NOMO-1 treated with DMSO at 0.1 percent for 48 hours (cell line): ENCODE measurements around the gene FEN1.
A peak's percentile ranks its signal among the peaks of the same experiment; 100 is the strongest.

ENCODE experiments used
- DNase-seq: peaks from one replicate; lab custom pipeline; 2025; ENCODE audit not compliant: unreplicated experiment; lab: John Stamatoyannopoulos, UW

The FEN1 gene

DNA sequence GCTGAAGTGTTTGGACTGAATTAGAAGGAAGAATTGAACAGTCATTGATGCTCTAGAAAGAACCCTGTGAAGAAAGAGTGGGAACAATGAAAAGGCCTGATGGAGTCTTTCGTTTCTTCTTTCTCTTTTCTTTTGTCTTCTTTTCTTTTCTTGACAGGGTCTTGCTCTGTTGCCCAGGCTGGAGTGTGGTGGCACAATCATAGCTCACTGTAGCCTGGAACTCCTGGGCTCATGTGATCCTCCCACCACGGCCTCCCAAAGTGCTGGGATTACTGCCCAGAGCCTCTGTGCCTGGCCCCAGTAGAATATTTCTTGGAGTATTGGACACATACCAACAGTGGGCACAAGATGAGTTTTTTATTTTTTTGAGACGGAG, 1.1 kb downstream of the FEN1 start:
- no peak for DNase-seq

DNA sequence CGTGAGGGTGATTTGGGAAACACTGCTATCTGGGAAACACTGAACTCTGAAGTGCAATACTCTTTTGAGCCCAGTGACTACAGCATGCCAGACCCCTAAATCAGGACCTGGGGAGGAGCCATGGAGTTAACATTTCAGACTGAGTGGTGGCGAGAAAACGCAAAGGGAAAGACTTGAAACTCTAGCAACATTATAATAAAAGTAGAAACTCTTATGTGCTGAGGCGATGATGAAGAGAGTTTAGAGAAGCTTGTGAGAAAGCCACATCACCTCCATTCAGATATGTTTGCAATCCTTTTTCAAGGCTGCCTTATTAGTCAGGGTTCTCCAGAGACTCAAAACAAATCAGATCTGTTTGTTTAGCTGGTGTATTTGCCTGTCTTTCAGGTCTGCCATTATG, 1.9 kb downstream of the FEN1 start:
- no peak for DNase-seq

DNA sequence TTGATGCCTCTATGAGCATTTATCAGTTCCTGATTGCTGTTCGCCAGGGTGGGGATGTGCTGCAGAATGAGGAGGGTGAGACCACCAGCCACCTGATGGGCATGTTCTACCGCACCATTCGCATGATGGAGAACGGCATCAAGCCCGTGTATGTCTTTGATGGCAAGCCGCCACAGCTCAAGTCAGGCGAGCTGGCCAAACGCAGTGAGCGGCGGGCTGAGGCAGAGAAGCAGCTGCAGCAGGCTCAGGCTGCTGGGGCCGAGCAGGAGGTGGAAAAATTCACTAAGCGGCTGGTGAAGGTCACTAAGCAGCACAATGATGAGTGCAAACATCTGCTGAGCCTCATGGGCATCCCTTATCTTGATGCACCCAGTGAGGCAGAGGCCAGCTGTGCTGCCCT, 2.7 kb downstream of the FEN1 start:
- DNase-seq = no peak

DNA sequence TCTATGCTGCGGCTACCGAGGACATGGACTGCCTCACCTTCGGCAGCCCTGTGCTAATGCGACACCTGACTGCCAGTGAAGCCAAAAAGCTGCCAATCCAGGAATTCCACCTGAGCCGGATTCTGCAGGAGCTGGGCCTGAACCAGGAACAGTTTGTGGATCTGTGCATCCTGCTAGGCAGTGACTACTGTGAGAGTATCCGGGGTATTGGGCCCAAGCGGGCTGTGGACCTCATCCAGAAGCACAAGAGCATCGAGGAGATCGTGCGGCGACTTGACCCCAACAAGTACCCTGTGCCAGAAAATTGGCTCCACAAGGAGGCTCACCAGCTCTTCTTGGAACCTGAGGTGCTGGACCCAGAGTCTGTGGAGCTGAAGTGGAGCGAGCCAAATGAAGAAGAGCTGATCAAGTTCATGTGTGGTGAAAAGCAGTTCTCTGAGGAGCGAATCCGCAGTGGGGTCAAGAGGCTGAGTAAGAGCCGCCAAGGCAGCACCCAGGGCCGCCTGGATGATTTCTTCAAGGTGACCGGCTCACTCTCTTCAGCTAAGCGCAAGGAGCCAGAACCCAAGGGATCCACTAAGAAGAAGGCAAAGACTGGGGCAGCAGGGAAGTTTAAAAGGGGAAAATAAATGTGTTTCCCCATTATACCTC, 3.3 kb downstream of the FEN1 start:
- no peak for DNase-seq

DNA sequence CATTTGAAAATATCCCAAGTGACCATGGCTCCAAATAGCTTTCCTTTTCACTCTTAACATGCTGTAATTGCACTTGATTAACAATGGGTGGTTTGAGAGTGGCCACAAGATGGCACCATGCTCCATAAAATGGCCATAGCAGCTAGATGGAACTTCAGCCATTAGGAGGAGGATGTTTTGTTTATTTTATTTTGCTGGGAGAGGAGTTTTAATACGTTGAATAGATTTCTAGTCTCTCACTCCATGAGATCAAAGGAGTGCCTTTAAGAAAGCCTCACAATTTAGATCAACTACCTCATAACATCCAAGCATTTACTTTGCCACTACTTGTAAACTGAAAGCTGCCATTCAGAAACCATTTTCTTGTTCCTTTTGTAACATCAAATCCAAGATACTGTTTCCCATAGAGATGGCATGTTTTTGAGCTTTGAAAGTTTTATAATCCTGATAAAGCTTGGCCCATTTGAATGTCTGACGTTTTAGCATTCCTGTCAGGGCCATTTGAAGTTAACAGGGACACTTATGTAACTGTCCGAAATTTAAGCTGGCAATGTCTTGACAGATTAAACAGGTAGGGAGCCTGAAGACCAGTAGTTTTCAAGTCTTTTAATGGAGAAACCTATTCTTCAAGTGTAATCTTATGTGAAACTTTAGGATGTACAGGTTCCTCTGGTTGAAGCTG, 4.7 kb downstream of the FEN1 start:
- DNase-seq = peak; percentile 73

DNA sequence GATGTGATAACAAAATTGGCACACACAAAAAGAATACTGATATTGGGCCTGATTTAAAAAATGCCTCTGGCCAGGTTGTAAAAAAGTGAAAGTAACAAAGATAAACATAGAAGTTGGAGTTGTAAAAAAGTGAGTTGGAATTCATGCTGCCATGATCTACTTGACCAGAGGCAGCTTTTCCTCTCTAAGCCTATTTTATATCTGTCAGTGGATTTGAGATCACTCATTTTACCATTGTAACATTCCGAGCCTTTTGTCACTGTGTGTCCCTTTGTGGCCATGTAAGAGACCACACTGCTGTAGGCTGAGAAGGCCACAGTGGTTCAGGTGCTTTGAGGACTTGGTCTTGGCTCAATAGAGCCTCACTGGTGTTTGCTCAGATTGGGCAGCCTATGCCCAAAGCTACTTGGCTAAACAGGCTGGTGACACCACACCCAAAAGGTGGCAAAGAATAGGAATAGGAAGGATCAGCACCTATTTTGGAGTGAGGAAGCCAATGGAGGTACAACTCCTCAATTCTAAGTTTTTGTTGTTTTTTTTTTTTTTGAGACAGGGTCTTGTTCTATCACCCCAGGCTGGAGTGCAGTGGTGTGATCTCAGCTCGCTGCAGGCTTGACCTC, 7.1 kb downstream of the FEN1 start:
- DNase-seq = no peak

DNA sequence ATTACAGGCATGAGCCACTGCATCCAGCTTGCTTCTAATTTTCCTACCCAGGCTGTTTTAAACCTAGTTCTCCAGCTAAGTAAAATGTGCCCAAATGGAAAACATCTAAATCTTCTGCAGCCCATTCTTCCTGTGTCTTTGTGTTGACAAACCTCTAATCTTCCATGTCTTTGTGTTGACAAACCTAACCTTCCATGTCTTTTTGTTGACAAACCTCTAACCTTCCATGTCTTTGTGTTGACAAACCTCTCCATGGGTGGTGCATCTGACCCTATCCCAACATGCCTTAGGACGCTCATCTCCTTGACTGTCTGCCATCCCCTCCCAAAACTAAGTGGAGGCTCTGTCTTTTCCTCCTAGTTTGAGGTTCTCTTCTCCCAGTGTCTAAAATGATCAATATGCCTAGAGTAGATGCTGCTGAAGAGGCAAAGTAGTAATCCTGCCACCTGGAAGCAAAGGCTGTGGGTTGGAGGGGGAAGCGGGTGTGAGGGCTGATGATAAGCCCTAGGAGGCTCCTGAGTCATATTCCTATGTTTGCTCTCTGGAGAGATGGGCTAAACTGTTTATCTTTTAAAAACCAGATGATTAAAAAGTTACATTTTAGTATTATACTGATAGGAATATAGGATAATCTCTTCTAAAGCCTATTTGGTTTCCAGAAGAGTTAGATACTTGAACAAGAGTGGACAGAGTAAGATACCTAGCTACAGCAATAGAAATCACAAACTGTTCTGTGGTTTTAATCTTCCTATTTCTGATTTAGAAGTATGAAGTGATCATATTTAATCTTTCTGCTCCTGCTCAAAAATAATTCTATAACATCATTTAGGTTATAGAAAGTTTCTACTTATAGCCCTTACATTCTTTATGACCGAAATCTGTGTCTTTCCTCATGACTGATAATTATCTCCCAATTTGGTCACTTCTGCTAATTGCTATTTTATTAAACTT, 7.9 kb downstream of the FEN1 start:
- no peak for DNase-seq

DNA sequence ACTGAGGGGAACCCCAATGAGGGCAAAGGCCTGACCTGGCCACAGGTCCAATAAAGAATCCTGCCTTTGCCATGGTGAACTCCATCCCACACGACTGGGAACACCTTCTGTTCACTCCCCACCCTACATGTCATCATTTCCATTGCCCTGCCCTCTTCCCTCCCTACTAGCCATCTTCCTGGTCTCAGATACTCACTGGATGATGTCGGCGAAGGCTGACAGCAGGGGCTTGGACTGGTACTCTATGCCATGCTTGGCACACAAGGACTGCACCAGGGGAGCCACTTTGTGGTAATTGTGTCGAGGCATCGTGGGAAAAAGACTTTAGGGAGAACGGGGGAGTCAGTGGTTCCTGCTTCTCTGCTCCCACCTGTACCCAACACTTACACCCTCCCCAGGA, 9.9 kb downstream of the FEN1 start:
- DNase-seq = no peak

DNA sequence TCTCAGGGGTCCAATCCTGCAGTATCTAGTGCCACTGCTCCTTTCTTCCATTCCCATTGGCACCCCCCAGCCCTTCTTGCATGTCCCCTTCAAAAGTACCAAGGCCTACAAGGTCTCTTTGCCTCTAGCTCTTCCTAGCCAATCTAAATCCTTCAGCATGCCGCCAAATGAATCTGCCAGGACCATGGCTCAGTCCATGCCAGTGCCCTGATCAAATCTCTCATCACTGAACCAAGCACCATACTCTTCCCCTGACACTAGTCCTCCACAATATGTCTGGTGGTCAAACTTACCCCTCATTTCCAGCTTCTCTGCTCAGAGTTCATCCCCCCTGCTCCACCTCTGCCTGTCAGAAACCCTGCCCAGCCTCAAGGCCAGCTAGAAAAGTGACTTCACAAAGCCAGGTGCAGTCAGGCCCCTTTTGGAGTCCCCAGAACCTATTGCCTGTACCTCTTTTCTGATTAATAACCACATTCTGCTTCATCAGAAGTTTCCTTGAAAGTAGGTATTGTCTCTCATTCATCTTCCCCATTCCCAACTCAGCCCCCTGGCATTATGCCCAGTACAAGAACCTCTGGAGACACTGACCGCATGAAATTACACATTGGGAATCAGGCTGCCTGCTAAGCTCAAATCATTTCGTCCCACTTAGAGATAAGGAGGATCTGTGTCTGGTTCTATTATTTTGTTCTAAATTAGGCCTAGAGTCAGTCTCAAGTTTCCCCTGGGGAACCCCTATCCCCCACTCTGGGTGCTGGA, 11.4 kb downstream of the FEN1 start:
- no peak for DNase-seq

DNA sequence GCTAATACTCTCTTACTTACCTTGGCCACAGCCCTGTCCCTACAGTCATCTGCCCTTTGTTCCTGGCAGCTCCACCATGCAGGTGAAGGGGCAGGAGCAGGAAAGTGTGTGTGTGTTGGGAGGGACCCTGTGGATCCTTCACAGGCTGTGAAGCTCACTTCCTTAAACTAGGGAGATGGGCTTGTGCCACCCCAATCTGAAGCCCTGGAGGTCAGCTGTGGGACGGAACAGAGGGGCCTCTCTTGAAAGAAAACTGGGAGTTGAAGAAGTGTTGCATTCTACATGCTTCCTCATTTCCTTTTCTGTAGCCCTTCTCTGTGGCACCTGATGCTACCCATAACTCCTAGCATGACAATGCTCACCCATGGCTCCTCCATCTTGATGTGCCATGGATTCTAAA, 12.4 kb downstream of the FEN1 start:
- DNase-seq = no peak

DNA sequence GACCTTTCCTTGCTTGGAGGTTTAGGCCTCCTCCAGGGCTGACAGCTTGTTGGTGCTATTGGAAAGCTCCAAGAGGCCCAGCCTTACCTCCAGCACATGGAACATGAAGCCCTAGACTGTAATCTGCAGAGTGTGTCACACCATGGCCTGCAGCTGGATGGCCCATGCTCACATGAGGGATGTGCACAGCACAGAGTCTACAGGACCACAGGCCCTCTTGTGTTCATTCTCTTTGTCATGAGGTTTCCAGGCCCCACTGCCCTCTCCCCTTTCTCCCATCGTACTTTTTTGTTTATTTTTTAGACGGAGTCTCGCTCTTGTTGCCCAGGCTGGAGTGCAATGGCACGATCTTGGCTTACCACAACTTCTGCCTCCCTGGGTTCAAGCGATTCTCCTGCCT, 14.1 kb downstream of the FEN1 start:
- no peak for DNase-seq

DNA sequence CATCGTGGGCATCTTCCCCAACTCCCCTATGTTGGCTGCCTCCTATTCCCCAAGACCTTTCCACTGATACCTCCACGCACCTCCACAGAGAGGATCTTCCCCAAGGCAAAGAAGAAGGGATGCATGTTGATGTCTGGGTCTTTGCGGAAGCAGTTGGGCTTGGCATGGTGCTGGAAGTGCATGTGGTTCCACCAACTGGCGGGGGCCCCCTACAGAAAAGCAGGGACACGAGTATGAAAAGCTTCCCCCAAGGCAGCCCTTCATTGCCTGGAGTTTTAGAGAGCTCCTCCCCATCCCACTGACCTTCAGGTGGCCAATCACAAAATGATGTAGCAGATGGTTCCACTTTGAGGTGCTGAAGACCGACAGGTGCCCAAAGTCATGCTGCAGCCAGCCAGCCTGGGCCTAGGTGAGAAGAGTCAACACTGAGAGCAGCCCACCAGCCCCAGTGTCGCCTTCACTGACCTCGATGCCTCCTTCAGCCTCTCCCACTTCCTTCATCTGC, 18.0 kb downstream of the FEN1 start:
- no peak for DNase-seq

DNA sequence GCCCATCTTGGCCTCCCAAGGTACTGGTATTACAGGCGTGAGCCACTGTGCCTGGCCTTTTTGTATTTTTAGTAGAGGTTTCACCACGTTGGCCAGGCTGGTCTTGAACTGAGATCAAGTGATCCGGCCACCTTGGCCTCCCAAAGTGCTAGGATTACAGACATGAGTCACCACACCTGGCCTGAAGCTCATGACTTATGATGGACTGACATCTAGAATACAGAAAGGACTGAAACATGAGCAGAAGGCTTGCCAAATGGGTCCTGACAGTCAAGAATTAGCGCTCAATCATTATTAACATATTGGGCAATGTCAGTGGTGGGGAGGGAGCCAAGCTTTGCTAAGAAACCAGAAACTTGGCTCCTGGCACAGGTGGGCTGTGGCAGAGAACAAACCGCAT, 19.1 kb downstream of the FEN1 start:
- no peak for DNase-seq

DNA sequence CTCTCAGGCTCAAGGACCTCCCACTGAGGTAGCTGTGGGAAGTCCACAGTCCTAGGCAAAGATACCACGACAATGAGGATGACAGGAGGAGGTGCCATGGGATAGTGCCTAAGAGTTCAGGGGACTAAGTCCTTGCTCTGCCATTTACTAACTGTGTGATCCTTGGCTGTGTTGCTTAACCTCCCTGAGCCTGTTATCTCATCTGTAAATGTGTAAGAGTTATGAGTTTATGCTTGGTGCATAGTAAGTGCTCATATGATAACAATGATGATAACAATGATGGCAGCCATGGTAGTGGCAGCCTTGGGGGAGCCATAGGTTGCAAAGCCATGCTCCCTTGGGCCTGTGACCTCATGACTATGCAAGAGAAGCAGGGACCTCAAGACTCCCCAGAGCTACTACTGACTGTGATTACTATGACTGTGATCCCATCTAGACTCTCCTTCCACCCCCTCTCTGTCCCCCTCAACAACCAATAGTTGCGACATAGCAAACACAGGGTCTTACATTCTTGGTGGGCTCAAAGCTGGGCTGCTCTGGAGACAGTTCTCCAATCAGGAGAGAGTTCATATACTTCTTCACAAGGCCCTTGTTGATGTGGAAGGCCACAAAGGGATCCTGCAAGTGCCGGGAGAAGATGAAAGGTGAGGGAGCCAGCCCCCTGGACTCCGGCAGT, 20.2 kb downstream of the FEN1 start:
- no peak for DNase-seq

DNA sequence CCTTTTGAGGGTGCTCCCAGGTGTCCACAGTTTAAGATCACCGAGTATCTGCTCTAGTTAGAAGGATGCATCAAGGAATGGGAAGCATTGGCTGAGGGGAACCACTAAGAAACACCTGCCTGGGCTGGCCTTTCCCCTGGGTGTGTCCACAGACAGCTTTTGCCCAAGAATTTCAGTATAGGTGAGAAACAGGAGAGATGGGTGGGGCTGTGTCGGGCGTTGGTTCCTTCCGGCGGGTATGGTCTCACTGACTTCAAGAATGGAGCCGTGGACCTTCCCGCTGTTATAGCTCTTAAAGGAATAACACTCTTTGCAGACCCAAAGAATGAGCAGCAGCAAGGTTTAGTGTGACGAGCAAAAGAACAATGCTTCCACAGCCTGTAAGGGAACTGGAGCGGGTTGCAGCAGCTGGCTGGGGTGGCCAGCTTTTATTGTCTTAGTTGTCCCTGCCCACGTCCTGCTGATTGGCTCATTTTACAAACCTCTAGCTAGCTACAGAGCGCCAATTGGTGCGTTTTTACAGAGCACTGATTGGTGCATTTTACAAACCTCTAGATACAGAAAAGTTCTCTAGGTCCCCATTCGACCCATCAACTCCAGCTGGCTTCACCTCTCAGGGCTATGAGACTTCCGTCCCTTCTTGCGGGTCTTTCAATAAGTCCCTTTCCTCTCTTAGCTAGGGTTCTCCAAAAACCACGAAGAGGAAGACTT, 21.7 kb downstream of the FEN1 start:
- DNase-seq = peak; percentile 53

DNA sequence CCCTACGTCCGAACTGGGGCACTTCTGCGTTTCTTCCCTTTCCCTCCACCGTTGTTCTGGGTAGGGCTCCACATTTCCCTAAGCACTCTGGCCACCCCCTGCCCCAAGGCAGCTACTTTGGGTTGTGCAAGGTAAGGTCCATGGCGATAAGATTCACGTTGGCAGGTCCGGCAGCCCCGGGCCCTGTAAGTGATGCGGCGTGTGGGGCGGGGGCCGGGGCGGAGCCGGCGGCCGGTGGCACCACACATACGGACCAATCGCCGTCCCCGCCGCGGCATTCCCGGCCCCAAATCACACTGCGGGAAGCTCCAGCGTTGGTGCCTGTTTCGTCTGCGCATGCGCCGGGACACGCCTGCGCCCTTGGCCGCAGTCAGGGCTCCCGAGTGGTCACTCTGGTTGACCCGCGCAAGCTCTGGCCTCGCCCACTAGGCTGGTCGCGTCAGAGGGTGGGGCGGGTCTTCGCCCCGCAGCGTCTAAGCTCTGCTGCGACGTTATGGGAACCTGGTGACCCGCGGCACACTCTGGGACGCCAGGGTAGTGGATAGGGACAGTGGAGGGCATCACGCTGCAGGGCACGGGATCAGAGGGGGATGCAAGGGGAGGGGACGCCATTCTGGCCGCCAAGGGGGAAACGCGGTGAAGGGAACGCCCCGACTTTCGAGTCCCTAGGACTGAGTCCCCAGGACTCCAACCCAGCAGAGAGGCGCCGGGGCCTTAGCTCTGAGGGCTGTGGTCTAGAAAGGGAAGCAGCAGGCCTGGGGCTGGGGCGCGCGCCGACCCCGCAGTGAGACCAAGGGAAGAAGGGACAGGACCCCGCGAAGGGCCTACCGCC, 22.5 kb downstream of the FEN1 start:
- DNase-seq = peak; percentile 75

DNA sequence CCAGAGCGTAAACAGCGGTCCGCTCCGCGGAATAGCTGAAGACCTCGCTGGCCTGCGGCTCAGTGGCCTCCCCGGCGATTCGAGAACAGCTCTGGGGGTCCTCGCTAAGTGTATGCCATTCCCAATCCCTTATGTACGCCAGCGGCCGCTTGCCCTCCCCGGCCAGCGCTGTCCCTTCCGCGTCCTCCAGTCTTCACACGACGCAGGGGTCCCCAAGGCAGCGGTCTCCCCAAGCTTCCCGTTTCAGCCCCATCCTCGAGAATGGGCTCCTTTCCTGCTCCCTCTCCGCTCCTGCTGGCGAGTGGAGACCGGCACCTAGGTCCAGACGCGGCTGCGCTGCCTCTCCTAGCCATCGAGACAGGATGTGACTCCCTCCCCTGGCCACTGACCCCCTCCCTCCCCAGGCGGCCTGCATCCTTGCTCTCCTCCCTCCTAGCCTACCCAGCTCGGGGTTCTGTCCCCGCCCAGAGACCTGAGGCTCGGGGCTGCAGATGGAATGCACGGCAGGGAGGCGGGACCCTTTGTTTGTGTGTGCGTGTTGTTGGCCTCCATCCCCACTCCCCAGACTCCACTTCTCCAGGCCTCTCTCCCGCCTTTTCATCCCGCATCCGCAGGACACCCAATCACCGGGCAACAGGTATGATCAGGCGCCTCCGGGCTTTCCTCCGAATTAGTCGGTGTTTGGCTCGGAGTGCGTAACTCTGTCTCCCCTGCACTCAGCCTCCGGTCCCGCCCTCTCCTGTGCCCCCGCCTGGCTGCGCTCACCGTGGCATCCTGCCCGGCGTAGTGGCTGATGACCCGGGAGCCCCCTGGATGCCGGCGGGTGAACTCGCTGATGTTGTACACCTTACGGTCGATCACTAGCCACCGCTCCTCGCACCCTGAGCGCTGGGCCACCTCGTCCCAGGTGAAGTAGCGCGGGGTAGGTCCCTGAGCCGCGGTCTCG, 23.4 kb downstream of the FEN1 start:
- peak; percentile 38 for DNase-seq
